GM19035 (cell line): Measurements from ENCODE around the gene SRSF6.
"Not testable (repeated sequence)": the region's sequence is repeated elsewhere in the genome, so short reads cannot be mapped to it uniquely, and the experiment has no call there.

Experiments used
- ATAC-seq: cut with Tn5 transposase; IDR thresholded peaks from one replicate; pipeline ENCODE4 v1.9.1; 2021; ENCODE audit not compliant: unreplicated experiment

Gene SRSF6

DNA sequence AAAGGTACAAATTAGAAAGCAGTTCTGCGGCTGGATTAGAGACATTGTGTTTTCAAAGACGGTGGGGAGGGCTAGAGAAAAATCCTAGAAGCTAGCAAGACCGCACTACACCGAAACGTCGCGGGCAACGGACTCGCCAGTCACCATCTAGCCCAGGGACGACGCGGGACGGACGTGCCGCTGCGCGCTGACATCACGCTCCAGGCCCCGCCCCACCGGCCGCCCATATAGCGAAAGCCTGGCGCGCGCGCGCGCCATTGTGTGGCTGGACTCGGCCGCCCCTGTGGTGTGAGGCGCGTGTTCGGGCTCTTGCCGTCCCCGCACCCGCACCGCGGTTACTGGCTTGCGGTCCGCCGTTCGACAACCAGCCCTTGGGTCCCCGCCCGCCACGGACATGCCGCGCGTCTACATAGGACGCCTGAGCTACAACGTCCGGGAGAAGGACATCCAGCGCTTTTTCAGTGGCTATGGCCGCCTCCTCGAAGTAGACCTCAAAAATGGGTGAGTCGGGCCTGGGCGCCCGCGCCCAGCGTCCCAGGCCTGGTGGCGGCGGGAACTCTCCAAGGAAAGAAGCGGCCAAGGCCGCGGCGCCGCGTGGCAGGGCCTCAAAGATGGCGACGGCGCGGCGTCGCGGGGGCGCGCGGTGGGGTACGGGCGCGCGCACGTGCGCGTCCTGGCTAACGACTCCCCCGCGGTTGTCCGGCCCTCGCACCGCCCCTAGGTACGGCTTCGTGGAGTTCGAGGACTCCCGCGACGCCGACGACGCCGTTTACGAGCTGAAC lies at the start of gene SRSF6:
Gene SRSF6, plus strand, starts transcription at position 257 of the 782 bp plus-strand sequence. Its CDS starts 138 bp downstream, at position 395.
- ATAC-seq: peak; percentile 88

GRCh38 chr20:43408848-43409576 lies 48.7 kb upstream of the SRSF6 start:
- ATAC-seq: no peak

GRCh38 chr20:43409577-43409913 lies 48.2 kb upstream of the SRSF6 start:
- no peak for ATAC-seq

- no peak for ATAC-seq
Observed at GRCh38 chr20:43415661-43416430, 41.9 kb upstream of the SRSF6 start.

DNA sequence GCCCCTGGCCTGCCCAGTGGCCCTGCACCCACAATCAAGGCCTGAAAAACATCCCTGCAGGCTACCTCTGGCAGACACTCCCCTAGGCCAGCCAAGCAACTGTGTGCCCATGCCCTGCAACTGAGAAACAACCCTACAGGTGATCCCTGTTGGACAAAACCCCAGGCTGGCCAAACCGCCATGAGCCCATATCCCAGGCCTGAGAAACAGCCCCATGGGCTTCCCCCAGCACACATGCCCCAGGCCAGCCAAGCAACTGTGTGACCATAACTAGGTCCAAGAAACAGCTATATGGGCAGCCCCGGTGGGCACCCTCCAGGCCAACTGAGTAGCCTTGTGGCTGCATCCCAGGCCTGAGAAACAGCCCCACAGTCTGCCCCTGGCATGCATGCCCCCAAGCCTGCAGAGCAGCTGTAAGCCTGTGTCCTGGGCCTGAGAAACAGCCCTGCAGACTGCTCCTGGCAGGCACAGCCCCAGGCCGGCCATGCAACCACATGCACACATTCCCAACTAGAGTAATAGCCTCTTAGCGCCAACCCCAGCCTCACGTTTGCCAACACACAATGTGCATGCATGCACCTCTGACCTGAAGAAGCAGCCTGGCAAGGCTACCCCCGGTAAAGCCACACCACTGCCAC lies 41.0 kb upstream of the SRSF6 start:
- ATAC-seq: no peak

GRCh38 chr20:43420192-43420591 lies 37.5 kb upstream of the SRSF6 start:
- ATAC-seq: no peak

GRCh38 chr20:43420913-43421312 lies 36.8 kb upstream of the SRSF6 start:
- not testable (repeated sequence) for ATAC-seq

DNA sequence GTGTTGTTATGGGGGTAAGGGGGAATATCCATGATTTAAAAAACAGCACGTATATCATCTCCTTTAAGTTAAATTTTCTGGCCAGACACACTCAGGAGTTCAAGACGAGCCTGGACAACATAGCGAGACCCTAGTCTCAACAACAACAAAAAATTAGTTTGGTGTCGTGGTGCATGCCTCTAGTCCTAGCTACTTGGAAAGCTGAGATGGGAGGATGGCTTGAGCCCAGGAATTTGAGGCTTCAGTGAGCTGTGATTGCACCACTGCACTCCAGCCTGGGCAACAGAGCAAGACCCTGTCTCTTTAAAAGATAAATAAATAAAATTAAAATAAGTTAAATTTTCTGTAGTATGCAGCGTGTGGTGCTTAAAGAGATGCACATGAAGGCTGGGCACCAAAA lies 31.5 kb upstream of the SRSF6 start:
- ATAC-seq: no peak

GRCh38 chr20:43430265-43431133 lies 27.2 kb upstream of the SRSF6 start:
- ATAC-seq: no peak

- no peak for ATAC-seq
Observed at GRCh38 chr20:43431134-43431519, 26.6 kb upstream of the SRSF6 start.

DNA sequence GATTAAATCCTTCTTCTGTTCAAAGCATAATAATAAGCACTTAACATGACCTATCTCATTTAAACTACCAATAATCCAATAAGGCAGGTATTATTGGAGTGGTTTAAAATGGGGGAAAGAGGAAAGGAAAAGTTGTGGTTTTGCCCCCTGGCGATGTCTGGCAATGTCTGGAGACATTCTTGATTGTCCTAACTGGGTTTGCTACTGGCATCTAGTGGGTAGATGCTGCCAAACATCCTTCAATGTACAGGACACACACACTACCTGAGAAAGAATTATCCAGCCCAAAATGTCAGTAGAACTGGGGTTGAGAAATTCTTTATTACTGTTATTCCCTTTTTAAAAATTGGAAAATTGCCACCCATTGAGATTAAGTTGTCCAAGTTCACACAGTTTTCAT lies 25.2 kb upstream of the SRSF6 start:
- no peak for ATAC-seq

DNA sequence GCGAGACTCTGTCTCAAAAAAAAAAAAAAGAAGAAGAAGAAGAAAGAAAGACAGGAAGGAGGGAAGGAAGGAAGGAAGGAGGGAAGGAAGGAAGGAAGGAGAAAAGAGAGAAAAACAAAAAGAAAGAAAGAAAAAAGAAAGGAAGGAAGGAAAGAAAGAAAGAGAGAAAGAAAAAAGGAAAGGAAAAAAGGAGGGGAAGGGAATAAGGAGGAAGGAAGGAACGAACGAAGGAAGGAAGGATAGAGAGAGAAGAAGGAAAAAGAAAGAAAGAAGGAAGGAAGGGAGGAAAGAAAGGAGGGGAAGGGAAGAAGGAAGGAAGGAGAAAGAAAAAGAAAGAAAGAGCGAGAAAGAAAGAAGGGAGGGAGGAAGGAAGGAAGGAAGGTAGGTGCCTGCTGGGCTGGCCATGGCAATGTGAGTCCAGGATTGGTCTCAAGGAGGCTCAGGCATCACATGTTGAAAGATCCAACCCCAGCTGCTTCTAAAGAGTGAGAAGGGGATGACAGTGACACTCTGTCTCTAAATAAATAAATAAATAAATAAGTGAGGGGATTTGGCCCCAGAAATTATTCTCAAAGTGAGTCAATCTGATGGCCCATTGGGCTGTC lies 24.3 kb upstream of the SRSF6 start:
- no peak for ATAC-seq

DNA sequence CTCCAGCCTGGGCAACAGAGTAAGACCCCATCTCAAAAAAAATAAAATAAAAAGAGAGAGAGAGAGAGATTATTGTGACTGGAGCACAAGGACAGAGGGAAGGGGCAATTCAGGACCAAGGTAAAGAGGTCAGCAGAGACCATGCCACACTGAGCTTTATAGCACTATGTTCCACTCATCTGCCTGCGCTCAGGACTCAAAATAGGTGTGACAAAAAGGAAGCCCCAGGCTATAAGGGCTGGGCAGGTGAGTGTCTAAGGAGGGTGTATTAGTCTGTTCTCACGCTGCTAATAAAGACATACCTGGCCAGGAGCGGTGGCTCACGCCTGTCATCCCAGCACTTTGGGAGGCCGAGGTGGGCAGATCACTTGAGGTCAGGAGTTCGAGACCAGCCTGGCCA lies 23.1 kb upstream of the SRSF6 start:
- no peak for ATAC-seq

DNA sequence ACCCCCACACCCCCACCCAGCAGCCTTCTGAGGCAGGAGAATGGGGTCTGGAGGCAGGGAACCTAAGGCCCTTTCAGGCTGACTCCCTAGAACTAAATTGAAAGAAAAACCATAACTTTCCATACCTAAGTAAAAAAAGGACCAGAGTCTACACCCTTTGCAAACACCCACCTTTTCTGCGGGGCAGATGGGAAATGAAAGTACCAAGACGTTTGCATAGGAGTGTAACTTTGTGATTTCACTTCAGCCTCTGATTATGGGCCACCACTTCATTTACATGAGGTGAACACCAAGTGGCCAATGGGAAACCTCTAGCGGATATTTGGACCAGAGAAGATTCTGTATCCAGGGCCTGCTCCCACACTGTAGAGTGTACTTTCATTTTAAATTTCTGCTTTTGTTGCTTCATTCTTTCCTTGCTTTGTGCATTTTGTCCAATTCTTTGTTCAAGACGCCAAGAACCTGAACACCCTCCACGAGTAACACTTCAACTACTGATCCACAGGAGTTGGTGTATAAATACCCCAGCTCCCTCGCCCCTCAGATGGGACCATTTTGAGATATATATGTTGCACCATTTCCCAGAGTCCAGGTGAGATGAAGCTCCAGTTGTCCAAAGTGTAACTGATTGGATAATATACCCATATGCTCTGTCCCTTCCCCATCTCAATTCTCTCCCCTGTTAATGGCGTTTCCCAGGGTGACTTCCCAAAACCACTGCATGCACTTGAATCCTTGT lies 18.9 kb upstream of the SRSF6 start:
- peak; percentile 81 for ATAC-seq

DNA sequence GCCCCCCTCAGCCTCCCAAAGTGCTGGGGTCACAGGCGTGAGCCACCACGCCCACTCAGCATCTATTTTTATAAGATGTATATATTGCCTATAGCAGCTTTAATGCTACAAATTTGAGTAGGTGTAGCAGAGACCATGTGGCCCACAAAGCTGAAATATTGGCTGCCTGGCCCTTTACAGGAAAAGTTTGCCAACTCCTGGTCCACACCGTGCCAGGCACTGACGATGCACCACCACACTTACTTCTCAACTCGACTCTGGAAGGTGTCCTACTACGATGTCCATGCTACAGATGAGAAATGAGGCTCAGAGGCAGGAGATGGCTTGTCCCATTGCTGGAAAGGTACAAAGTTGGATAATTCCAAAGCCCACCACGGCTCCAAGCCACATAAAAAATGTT lies 17.2 kb upstream of the SRSF6 start:
- no peak for ATAC-seq

DNA sequence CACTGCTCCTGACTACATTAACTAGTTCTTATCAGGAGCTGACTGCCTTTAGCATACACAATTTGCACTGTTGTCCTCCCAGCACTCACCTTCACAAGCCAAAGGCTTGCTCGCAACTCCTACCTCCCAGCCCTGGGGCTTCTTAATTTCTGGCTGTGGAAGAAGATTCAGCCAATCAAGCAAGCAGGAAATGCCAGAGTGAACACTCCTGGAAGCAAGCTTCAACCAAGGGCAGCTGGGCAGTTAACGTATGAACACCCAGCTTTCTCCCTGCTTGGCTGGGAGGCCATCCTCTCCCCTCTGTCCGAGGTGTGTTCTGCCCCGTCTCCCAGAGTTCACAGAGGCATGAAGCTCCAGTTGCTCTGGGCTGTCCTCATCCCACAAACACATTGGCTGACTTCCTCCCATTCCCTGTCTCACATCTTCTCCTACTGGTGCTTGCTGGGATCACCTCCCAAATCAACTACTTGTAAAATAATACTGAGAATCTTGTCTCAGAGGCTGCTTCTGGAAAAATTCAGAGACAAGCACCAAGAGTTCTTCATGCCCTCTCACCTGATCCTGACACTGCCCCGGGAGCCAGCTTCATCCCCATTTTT lies 15.3 kb upstream of the SRSF6 start:
- ATAC-seq: no peak

- no peak for ATAC-seq
Observed at GRCh38 chr20:43444107-43444506, 13.6 kb upstream of the SRSF6 start.

DNA sequence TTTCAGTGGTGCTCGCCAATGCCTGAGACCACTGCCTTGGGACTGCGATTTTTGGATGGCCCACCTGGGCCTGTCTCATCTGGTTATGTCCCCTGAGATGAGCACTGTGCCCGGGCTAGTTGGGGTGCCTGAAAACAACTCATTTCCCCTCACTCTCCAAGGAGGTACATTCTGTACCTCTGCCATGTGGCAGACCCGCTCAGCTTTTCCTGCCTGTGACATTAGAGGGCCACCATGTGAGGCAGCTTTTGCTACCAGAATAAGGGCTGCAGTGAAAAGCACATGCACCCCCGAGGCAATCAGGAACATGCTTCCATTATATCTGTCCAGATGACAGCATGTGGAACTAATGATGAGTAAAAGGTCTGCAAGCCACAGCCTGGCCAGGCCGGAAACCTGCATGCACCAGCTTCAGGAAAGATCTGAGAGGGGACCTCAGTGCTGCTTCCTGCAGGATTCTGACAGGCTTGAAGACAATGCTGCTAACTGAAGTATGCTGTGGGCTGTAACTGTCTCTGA lies 11.3 kb upstream of the SRSF6 start:
- no peak for ATAC-seq

- ATAC-seq: not testable (repeated sequence)
Observed at GRCh38 chr20:43448431-43448747, 9.3 kb upstream of the SRSF6 start.
